WTC11 (cell line): ENCODE measurements around the gene ZNF574. TPM values are rescaled to one million over a fixed set of nuclear protein-coding genes. Genes with fewer than 3 reads are reported as not detected.

Experiments
- ATAC-seq: fragments of 200-7000 bp; cut with Tn5 transposase; 2 replicates; pipeline ENCODE4 v1.10.0; 2021; ENCODE audit warnings: mild to moderate bottlenecking, moderate library complexity
- CTCF ChIA-PET: fragments of 300-600 bp; sonication (Branson Sonifier 250); formaldehyde crosslinking; loops from one replicate; lab custom pipeline; 2021; ENCODE audit warnings: antibody characterized with exemption; lab: Charles Lee
- POLR2A ChIA-PET: fragments of 350-600 bp; sonication (Branson Sonifier 250); formaldehyde crosslinking; loops from one replicate; lab custom pipeline; 2021; ENCODE audit warnings: antibody characterized with exemption; lab: Charles Lee
- DNase-seq: peaks from one replicate; pipeline ENCODE4 v3.0.0; 2021; ENCODE audit warnings: low spot score
- H3K27ac Mint-ChIP-seq: 2 replicates; pipeline ENCODE4 v1.8.0; 2021; ENCODE audit warnings: mixed read lengths
- H3K27me3 Mint-ChIP-seq: 2 replicates; pipeline ENCODE4 v1.8.0; 2021; ENCODE audit warnings: low read depth, mild to moderate bottlenecking, moderate library complexity, mixed read lengths
- H3K36me3 Mint-ChIP-seq: 2 replicates; pipeline ENCODE4 v1.8.0; 2021; ENCODE audit warnings: mixed read lengths
- H3K4me1 Mint-ChIP-seq: 2 replicates; pipeline ENCODE4 v1.8.0; 2022; ENCODE audit warnings: mixed read lengths
- H3K4me3 Mint-ChIP-seq: 2 replicates; pipeline ENCODE4 v1.8.0; 2021; ENCODE audit warnings: mild to moderate bottlenecking, moderate library complexity, mixed read lengths
- H3K9me3 Mint-ChIP-seq: 2 replicates; pipeline ENCODE4 v1.8.0; 2021; ENCODE audit warnings: mixed read lengths
- EMX1 ChIP-seq: fragments of 250-450 bp; sonication (Bioruptor Pico); IDR thresholded peaks from 2 replicates; pipeline ENCODE4 v1.8.0; 2021; ENCODE audit warnings: mild to moderate bottlenecking
- ERG ChIP-seq: fragments of 250-450 bp; sonication (Bioruptor Pico); IDR thresholded peaks from 2 replicates; pipeline ENCODE4 v1.8.0; 2021; ENCODE audit warnings: mild to moderate bottlenecking
- HMGA2 ChIP-seq: fragments of 250-450 bp; sonication (Bioruptor Pico); IDR thresholded peaks from 2 replicates; pipeline ENCODE4 v1.4.0; 2021; ENCODE audit warnings: mild to moderate bottlenecking, moderate library complexity
- MAX ChIP-seq: sonication (generic); formaldehyde crosslinking; IDR thresholded peaks from 2 replicates; pipeline ENCODE4 v1.8.0; 2022; ENCODE audit warnings: mild to moderate bottlenecking, missing genetic modification reagents
- MYBL2 ChIP-seq: sonication (generic); formaldehyde crosslinking; IDR thresholded peaks from 2 replicates; pipeline ENCODE4 v1.8.1; 2023; ENCODE audit warnings: mild to moderate bottlenecking, moderate library complexity, missing genetic modification reagents
- RELA ChIP-seq: sonication (generic); formaldehyde crosslinking; IDR thresholded peaks from 2 replicates; pipeline ENCODE4 v1.8.1; 2022; ENCODE audit warnings: missing genetic modification reagents, mild to moderate bottlenecking, borderline replicate concordance
- SMAD4 ChIP-seq: sonication (generic); formaldehyde crosslinking; IDR thresholded peaks from 2 replicates; pipeline ENCODE4 v1.8.0; 2022; ENCODE audit warnings: mild to moderate bottlenecking, missing genetic modification reagents
- SP1 ChIP-seq: sonication (generic); formaldehyde crosslinking; conservative IDR thresholded peaks from 2 replicates; pipeline ENCODE4 v1.8.1; 2022; ENCODE audit warnings: missing genetic modification reagents
- TP53 ChIP-seq: sonication (generic); formaldehyde crosslinking; IDR thresholded peaks from 2 replicates; pipeline ENCODE4 v1.8.1; 2023; ENCODE audit warnings: mild to moderate bottlenecking, missing genetic modification reagents
- ZMAT4 ChIP-seq: fragments of 250-450 bp; sonication (Bioruptor Pico); IDR thresholded peaks from 2 replicates; pipeline ENCODE4 v1.9.0; 2021; ENCODE audit warnings: mild to moderate bottlenecking
- ZNF425 ChIP-seq: fragments of 250-450 bp; sonication (Bioruptor Pico); conservative IDR thresholded peaks from 2 replicates; pipeline ENCODE4 v1.9.0; 2021; ENCODE audit warnings: mild to moderate bottlenecking
- total RNA-seq: library from RNA; stranded (reverse); gene quantifications from 3 replicates; pipeline ENCODE4 v1.2.3, GENCODE V29; 2021
- TF ChIP-seq, protein P1 (sequence below): sonication (generic); formaldehyde crosslinking; IDR thresholded peaks from 2 replicates; pipeline ENCODE4 v1.8.0; 2022; ENCODE audit warnings: mild to moderate bottlenecking, missing genetic modification reagents
- TF ChIP-seq, protein P2 (sequence below): fragments of 250-450 bp; sonication (Bioruptor Pico); IDR thresholded peaks from 2 replicates; pipeline ENCODE4 v1.9.0; 2021; ENCODE audit warnings: moderate library complexity, mild to moderate bottlenecking, inconsistent platforms, borderline replicate concordance
- TF ChIP-seq, protein P3 (sequence below): sonication (generic); formaldehyde crosslinking; conservative IDR thresholded peaks from 2 replicates; pipeline ENCODE4 v1.8.1; 2023; ENCODE audit warnings: mild to moderate bottlenecking, low read depth, missing genetic modification reagents, moderate library complexity
- TF ChIP-seq, protein P4 (sequence below): sonication (generic); formaldehyde crosslinking; IDR thresholded peaks from 2 replicates; pipeline ENCODE4 v1.8.1; 2023; ENCODE audit warnings: mild to moderate bottlenecking, missing genetic modification reagents
- TF ChIP-seq, protein P5 (sequence below): sonication (generic); formaldehyde crosslinking; IDR thresholded peaks from 2 replicates; pipeline ENCODE4 v1.8.0; 2022; ENCODE audit warnings: missing genetic modification reagents

The ZNF574 gene
- total RNA-seq, 1 experiment from 2014 or later = 30.6 TPM

- H3K27me3 Mint-ChIP-seq = no peaks in the 10 kb centered on the region
- H3K36me3 Mint-ChIP-seq = peaks cover 46% of the 10 kb centered on the region
- ATAC-seq (no peak), DNase-seq (no peak)
- H3K4me1 Mint-ChIP-seq = no peaks in the 10 kb centered on the region
- H3K27ac Mint-ChIP-seq = no peak overlapping the region
- TF ChIP-seq SMAD4 (CRISPR knock-in tag) = no peak
- no peak for TF ChIP-seq ERG (CRISPR knock-in tag)
- TF ChIP-seq EMX1 (CRISPR knock-in tag) = no peak
- TF ChIP-seq TP53 (CRISPR knock-in tag) = no peak
- TF ChIP-seq RELA (CRISPR knock-in tag) = no peak
- TF ChIP-seq SP1 = no peak
- TF ChIP-seq, protein P1, sequence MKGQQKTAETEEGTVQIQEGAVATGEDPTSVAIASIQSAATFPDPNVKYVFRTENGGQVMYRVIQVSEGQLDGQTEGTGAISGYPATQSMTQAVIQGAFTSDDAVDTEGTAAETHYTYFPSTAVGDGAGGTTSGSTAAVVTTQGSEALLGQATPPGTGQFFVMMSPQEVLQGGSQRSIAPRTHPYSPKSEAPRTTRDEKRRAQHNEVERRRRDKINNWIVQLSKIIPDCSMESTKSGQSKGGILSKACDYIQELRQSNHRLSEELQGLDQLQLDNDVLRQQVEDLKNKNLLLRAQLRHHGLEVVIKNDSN (CRISPR knock-in tag) = no peak
- TF ChIP-seq, protein P2, sequence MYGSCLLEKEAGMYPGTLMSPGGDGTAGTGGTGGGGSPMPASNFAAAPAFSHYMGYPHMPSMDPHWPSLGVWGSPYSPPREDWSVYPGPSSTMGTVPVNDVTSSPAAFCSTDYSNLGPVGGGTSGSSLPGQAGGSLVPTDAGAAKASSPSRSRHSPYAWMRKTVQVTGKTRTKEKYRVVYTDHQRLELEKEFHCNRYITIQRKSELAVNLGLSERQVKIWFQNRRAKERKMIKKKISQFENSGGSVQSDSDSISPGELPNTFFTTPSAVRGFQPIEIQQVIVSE (CRISPR knock-in tag) = no peak
- TF ChIP-seq, protein P3, sequence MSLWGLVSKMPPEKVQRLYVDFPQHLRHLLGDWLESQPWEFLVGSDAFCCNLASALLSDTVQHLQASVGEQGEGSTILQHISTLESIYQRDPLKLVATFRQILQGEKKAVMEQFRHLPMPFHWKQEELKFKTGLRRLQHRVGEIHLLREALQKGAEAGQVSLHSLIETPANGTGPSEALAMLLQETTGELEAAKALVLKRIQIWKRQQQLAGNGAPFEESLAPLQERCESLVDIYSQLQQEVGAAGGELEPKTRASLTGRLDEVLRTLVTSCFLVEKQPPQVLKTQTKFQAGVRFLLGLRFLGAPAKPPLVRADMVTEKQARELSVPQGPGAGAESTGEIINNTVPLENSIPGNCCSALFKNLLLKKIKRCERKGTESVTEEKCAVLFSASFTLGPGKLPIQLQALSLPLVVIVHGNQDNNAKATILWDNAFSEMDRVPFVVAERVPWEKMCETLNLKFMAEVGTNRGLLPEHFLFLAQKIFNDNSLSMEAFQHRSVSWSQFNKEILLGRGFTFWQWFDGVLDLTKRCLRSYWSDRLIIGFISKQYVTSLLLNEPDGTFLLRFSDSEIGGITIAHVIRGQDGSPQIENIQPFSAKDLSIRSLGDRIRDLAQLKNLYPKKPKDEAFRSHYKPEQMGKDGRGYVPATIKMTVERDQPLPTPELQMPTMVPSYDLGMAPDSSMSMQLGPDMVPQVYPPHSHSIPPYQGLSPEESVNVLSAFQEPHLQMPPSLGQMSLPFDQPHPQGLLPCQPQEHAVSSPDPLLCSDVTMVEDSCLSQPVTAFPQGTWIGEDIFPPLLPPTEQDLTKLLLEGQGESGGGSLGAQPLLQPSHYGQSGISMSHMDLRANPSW = no peak
- TF ChIP-seq, protein P4, sequence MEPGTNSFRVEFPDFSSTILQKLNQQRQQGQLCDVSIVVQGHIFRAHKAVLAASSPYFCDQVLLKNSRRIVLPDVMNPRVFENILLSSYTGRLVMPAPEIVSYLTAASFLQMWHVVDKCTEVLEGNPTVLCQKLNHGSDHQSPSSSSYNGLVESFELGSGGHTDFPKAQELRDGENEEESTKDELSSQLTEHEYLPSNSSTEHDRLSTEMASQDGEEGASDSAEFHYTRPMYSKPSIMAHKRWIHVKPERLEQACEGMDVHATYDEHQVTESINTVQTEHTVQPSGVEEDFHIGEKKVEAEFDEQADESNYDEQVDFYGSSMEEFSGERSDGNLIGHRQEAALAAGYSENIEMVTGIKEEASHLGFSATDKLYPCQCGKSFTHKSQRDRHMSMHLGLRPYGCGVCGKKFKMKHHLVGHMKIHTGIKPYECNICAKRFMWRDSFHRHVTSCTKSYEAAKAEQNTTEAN = no peak
- TF ChIP-seq MYBL2 = no peak
- no peak for TF ChIP-seq ZNF425
- H3K4me3 Mint-ChIP-seq = no peak overlapping the region
- ChIA-PET CTCF (interaction anchor here (2.2 to 2.3 kb wide), 2 partner anchors 11 to 17 kb away, joined by 12 to 19 read pairs; no protein-coding TSS in a partner anchor), POLR2A (interaction anchor here (0.6 kb wide), 1 partner anchor 150 kb away, joined by 3 read pairs; no protein-coding TSS in a partner anchor)
- H3K9me3 Mint-ChIP-seq = no peaks in the 10 kb centered on the region
Measured at GRCh38 chr19:42045575-42045974, 30.4 kb upstream of the ZNF574 start.

GRCh38 chr19:42048992-42049391 lies 27.0 kb upstream of the ZNF574 start:
- CTCF ChIA-PET = interaction anchor here (2.9 kb wide), 1 partner anchor 14 kb away, joined by 12 read pairs; no protein-coding TSS in a partner anchor
- Mint-ChIP-seq H3K4me1 (no peaks in the 10 kb centered on the region), H3K27me3 (no peaks in the 10 kb centered on the region), H3K27ac (no peak overlapping the region), H3K9me3 (no peaks in the 10 kb centered on the region), H3K4me3 (no peak overlapping the region), H3K36me3 (peaks cover 32% of the 10 kb centered on the region)
- DNase-seq (no peak), ATAC-seq (no peak)
- POLR2A ChIA-PET = no interaction called here
- TF ChIP-seq MAX (CRISPR knock-in tag) = no peak
- TF ChIP-seq HMGA2 (CRISPR knock-in tag) = no peak
- TF ChIP-seq, protein P5, sequence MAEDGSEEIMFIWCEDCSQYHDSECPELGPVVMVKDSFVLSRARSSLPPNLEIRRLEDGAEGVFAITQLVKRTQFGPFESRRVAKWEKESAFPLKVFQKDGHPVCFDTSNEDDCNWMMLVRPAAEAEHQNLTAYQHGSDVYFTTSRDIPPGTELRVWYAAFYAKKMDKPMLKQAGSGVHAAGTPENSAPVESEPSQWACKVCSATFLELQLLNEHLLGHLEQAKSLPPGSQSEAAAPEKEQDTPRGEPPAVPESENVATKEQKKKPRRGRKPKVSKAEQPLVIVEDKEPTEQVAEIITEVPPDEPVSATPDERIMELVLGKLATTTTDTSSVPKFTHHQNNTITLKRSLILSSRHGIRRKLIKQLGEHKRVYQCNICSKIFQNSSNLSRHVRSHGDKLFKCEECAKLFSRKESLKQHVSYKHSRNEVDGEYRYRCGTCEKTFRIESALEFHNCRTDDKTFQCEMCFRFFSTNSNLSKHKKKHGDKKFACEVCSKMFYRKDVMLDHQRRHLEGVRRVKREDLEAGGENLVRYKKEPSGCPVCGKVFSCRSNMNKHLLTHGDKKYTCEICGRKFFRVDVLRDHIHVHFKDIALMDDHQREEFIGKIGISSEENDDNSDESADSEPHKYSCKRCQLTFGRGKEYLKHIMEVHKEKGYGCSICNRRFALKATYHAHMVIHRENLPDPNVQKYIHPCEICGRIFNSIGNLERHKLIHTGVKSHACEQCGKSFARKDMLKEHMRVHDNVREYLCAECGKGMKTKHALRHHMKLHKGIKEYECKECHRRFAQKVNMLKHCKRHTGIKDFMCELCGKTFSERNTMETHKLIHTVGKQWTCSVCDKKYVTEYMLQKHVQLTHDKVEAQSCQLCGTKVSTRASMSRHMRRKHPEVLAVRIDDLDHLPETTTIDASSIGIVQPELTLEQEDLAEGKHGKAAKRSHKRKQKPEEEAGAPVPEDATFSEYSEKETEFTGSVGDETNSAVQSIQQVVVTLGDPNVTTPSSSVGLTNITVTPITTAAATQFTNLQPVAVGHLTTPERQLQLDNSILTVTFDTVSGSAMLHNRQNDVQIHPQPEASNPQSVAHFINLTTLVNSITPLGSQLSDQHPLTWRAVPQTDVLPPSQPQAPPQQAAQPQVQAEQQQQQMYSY (CRISPR knock-in tag) = no peak
- TF ChIP-seq ZNF425 = no peak
- no peak for TF ChIP-seq ZMAT4
- TF ChIP-seq RELA (CRISPR knock-in tag) = no peak
